GM18499 (cell line): ENCODE measurements around the gene WDCP.

Source experiments
- ATAC-seq: cut with Tn5 transposase; IDR thresholded peaks from one replicate; pipeline ENCODE4 v1.9.1; 2021; ENCODE audit warnings: moderate number of reproducible peaks; ENCODE audit not compliant: insufficient read depth, unreplicated experiment

WDCP gene

DNA sequence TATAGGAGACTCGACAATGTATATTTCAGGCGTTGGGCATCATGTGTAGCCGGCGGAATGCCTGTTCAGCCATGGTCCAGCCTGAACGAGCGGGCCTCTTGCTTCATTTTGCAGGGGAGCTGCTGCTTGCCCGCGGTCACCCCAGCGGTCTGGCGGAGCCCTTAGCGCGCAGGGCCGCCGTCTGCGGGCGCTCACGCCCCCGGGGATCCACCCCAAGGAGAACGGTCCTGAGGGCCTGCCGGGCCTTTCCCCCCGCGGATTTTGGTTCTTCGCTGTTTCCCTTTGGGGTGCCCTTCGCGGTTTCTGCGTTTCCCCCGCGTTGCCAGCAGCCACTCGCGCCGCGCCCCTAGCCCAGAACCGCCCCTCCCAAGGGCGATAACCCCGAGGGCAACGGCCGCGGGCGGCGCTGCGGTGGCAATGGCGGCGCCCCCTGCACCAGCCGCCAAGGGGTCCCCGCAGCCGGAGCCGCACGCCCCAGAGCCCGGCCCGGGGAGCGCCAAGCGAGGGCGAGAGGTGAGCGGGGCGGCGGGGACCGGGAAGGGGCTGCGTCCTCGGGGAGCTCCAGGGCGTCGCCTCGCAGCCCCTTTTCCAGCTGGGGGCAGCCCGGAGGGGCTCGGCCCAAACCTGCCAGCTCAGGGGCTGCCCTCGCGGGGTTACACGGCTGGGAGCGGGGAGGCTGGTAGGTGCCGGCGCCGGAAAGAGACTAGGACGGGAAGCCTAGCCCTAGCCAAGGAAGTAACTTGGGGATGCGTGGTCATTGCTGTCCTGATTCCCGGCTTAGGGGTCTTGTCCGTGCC is 37.3 kb downstream of the WDCP start, which contains the start of gene MFSD2B:
MFSD2B (plus strand) TSS at position 406 of the 797 bp plus-strand sequence; CDS start at position 418, 12 bp downstream.
- ATAC-seq: no peak

DNA sequence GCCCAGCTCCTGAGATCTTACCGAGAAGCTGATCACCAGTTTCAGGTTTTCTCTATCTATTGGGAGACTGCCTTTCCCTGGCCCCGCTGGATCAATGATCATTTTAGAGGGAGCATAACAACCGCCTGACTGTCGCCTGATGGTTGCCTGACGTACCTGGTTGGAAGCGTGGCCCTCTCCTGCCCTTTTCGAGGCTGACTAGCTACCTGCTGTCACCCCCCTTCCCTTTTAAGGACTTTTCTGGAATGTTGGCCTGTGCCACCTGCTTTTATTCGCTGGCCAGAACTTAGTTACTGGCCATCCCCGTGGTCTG is 37.9 kb downstream of the WDCP start:
- no peak for ATAC-seq

DNA sequence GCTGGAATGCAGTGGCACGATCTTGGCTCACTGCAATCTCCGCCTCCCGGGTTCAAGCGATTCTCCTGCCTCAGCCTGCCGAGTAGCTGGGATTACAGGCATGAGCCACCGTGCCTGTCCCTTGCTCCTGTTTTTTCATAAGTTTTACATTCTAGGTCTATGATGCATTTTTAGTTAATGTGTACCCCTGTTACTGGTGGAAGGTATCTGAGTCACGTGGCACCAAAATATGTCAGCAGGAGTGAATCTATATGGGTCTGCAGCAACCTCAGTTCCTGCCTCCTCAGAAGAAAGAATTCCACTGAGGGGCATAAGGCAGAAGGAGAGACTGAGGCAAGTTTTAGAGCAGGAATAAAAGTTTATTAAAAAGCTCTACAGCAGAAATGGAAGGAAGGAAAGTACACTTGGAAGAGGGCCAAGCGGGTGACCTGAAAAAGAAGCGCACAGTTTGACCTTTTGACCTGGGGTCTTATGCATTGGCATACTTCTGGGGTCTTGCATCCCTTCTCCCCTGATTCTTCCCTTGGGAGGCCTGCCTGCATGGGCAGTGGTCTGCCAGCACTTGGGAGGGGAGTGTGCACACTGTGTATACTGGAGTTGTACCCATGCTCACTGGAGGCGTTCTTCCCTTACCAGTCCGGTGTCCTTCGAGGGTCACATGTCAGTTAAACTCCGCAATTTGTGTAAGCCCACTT is 38.4 kb downstream of the WDCP start:
- ATAC-seq: no peak

DNA sequence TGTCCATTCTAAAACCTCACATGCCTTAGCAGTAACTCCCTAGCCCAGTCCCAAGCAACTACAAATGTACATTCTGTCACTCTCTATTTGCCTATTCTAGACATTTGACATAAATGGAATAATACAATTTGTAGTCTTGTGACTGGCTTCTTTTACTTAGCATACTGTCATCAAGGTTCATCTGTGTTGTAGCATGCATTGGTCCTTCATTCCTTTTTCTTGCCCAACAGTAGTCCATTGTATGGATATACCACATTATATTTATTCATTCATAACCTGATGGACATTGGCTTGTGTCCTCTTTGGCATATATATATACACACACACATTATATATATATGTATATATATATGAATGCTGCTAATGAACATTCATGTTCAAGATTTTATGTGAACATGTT is 39.5 kb downstream of the WDCP start:
- ATAC-seq: no peak

DNA sequence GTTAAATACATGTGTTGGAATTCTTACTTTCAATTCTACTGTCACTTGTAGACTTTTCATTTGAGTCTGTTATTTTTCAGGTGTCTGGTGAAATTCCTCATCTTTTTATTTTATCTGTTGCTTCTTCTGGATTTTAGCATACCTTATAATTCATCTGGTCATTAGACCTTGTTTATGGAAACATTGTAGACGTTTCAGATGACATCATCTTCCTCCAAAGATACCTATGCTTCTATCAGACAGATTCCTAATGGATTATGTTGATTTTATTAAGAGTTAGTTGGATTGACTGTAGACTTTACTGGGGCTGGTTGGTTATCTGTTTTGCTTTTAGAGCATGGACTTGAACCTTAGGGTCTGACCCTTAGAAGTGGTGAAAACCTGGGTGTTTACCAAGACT is 52.6 kb downstream of the WDCP start:
- no peak for ATAC-seq

DNA sequence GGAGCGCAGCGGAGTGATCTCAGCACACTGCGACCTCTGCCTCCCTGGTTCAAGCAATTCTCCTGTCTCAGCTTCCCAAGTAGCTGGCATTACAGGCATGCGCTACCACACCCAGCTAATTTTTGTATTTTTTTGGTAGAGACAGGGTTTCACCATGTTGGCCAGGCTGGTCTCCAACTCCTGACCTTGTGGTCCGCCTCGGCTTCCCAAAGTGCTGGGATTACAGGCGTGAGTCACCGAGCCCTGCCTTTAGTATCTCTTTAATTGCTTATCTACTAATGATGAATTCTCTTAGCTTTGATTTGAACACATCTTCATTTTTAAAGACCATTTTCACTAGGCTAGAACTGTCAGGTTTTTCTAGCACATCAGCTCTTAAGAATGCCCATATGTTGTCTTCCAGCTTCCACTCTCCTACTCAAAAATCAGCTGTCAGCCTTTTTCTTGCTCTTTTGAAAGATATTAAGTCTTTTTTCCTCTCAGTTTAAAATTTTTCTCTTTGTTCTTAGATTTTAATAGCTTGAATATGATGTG is 53.4 kb downstream of the WDCP start:
- no peak for ATAC-seq

DNA sequence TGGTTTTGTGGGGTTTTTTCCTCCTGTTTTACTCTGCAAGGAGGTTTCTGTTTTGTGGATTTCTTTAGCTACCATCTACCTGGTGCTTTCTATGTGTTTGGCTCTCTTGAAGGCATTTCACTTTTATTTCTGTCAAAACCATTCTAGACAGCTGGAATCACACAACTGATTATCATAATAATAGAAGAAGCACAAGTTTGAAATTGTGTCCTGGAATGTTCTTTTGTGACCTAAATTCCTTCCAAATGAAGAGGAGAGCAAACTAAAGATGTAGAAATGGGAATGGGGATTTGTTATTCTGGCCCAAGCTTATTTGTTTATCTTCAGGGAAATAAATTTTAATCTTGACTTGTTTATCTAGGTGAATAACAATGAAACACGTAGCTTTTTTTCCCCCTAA is 54.3 kb downstream of the WDCP start:
- no peak for ATAC-seq

DNA sequence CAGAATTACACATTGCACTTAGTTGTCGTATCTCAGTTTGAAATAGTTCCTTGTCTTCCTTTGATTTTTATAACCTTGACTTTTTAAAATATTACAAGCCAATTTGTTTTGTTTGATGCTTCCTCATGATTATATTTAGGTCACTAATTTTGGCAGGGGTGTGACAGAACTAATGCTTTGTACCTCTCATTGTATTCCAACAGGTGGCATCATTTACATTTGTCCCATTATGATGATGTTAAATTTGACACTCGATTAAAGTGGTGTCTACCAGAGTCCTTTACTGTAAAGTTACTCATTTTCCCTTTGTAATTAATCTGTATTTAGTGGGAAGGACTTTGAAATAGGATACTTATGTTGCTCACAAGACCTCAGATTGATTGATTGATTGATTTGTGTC is 58.8 kb downstream of the WDCP start:
- ATAC-seq: no peak
